Left colon (tissue), 2 donors: ENCODE data around the gene NT5C3A. TPM values are rescaled to one million over a fixed set of nuclear protein-coding genes. Genes with fewer than 3 reads are reported as not detected.
"Not testable (repeated sequence)": the region's sequence is repeated elsewhere in the genome, so short reads cannot be mapped to it uniquely, and the experiment has no call there.

Experiments used
- ATAC-seq: fragments of 200-7000 bp; cut with Tn5 transposase; one replicate; pipeline ENCODE4 v1.9.1; 2020; ENCODE audit warnings: mild to moderate bottlenecking, moderate library complexity
- DNase-seq, 2 donors: peaks; one replicate each; pipeline ENCODE4 v3.0.0-alpha.2; 2020
- intact Hi-C, 2 donors: fragments of 100-400 bp; cut with DNase I in 1 of 2; cut with micrococcal nuclease in 1 of 2; formaldehyde crosslinking; loops; one replicate each; pipeline versions ENCODE4 v1.11.2 to v1.14.0; 2022; cut with DNase I, micrococcal nuclease
- total RNA-seq, 2 donors: library from RNA; stranded (reverse); fragmentation: NEBNext Ultra II Directional; extraction: Animal tissue kit (Norgen Biotek cat#: 25700); gene quantifications; one replicate each; pipeline ENCODE4 v1.2.1, GENCODE V29; 2021
- donor health status: DM: no; HTN: no; CAD: no.
- donor health status: DM: yes; HTN: yes; CAD: no.

The NT5C3A gene
- total RNA-seq, 2 donors from 2014 or later = 85.0 to 98.5 TPM

- DNase-seq (no peak), ATAC-seq (peak; percentile 88)
- intact Hi-C loops = loop anchor here in 1 of 2 donors (10.0 kb wide), 1 partner anchor 106 kb away; no protein-coding TSS in a partner anchor
These were observed 11.8 kb downstream of the NT5C3A start for GRCh38 chr7:33050535-33051318.

GRCh38 chr7:33048704-33049103, 13.9 kb downstream of the NT5C3A start:
- DNase-seq (no peak), ATAC-seq (no peak)
- intact Hi-C loops = no loop called here

GRCh38 chr7:33048257-33048656, 14.3 kb downstream of the NT5C3A start:
- intact Hi-C loops = no loop called here
- ATAC-seq (no peak), DNase-seq (no peak)

GRCh38 chr7:33044986-33045385, 17.6 kb downstream of the NT5C3A start:
- DNase-seq = no peak
- peak; percentile 33 for ATAC-seq
- intact Hi-C loops = no loop called here

GRCh38 chr7:33044401-33044718, 18.2 kb downstream of the NT5C3A start:
- DNase-seq (no peak), ATAC-seq (peak; percentile 80)
- intact Hi-C loops = no loop called here

GRCh38 chr7:33043501-33044400, 18.8 kb downstream of the NT5C3A start:
- intact Hi-C loops = no loop called here
- ATAC-seq (peak; percentile 29), DNase-seq (no peak)

- DNase-seq = no peak
- intact Hi-C loops = no loop called here
- no peak for ATAC-seq
These were observed 20.7 kb downstream of the NT5C3A start for GRCh38 chr7:33041631-33042428.

- ATAC-seq (peak; percentile 76), DNase-seq (peak; percentile 67 to 76)
- intact Hi-C loops = no loop called here
These were observed 21.6 kb downstream of the NT5C3A start for GRCh38 chr7:33040803-33041516.

- ATAC-seq (peak; percentile 22), DNase-seq (no peak)
- intact Hi-C loops = no loop called here
These were observed 22.7 kb downstream of the NT5C3A start for GRCh38 chr7:33039903-33040292.

- DNase-seq (no peak), ATAC-seq (peak; percentile 34)
- intact Hi-C loops = no loop called here
These were observed 23.2 kb downstream of the NT5C3A start for GRCh38 chr7:33039257-33039902.

GRCh38 chr7:33038639-33039038, 23.9 kb downstream of the NT5C3A start:
- DNase-seq = no peak
- intact Hi-C loops = no loop called here
- no peak for ATAC-seq

- DNase-seq (no peak), ATAC-seq (no peak)
- intact Hi-C loops = no loop called here
These were observed 26.8 kb downstream of the NT5C3A start for GRCh38 chr7:33035776-33036175.

GRCh38 chr7:33024189-33024757, 38.3 kb downstream of the NT5C3A start:
- ATAC-seq (peak; percentile 89), DNase-seq (no peak)
- intact Hi-C loops = no loop called here

GRCh38 chr7:33012364-33012763, 50.2 kb downstream of the NT5C3A start:
- intact Hi-C loops = no loop called here
- ATAC-seq = peak; percentile 85
- no peak for DNase-seq

- DNase-seq (no peak), ATAC-seq (no peak)
- intact Hi-C loops = no loop called here
These were observed 52.8 kb downstream of the NT5C3A start for GRCh38 chr7:33009734-33010133.

- ATAC-seq, intact Hi-C loops, DNase-seq: not testable (repeated sequence)
These were observed 56.9 kb downstream of the NT5C3A start for GRCh38 chr7:33005690-33006089.

GRCh38 chr7:33005193-33005592, 57.4 kb downstream of the NT5C3A start:
- intact Hi-C loops, ATAC-seq, DNase-seq: not testable (repeated sequence)
